Measurements from ENCODE around the gene SOCS1. TPM values are rescaled to one million over a fixed set of nuclear protein-coding genes. Genes with fewer than 3 reads are reported as not detected.
"Not testable (repeated sequence)": the region's sequence is repeated elsewhere in the genome, so short reads cannot be mapped to it uniquely, and the experiment has no call there.

Gene SOCS1
- total RNA-seq, 2 donors from 2014 or later, result 16.9 to 22.6 TPM

GRCh38 chr16:11290102-11290893, 34.3 kb upstream of the SOCS1 start:
- no peaks in the 10 kb centered on the region for H3K36me3 ChIP-seq
- peaks cover 0 to 6% of the 10 kb centered on the region in 2 donors for H3K4me1 ChIP-seq (ENCODE audit: control insufficient read depth in 1 of 2, low read depth in 2 of 2)
- H3K27me3 ChIP-seq (replicated peaks; ENCODE audit: insufficient read depth), result no peaks in the 10 kb centered on the region
- DNase-seq (ENCODE audit: low spot score) (no peak), ATAC-seq (ENCODE audit: insufficient number of reproducible peaks, low FRiP score, low read depth) (no peak)
- TF ChIP-seq CTCF (IDR thresholded peaks at IDR 0.05), result no peak
- H3K27ac ChIP-seq, result no peak overlapping the region
- no peaks in the 10 kb centered on the region for H3K9me3 ChIP-seq
- H3K4me3 ChIP-seq, result no peak overlapping the region

GRCh38 chr16:11289696-11290095, 33.7 kb upstream of the SOCS1 start:
- not testable (repeated sequence) for H3K4me1 ChIP-seq (ENCODE audit: control insufficient read depth in 1 of 2, low read depth in 2 of 2); H3K9me3 ChIP-seq; H3K27me3 ChIP-seq (replicated peaks; ENCODE audit: insufficient read depth); H3K4me3 ChIP-seq; H3K27ac ChIP-seq; DNase-seq (ENCODE audit: low spot score); ATAC-seq (ENCODE audit: insufficient number of reproducible peaks, low FRiP score, low read depth); H3K36me3 ChIP-seq

- H3K36me3 ChIP-seq, result no peaks in the 10 kb centered on the region
- H3K27me3 ChIP-seq (replicated peaks; ENCODE audit: insufficient read depth), result no peaks in the 10 kb centered on the region
- H3K4me1 ChIP-seq (ENCODE audit: control insufficient read depth in 1 of 2, low read depth in 2 of 2), result peaks cover 0 to 6% of the 10 kb centered on the region in 2 donors
- H3K27ac ChIP-seq, result no peak overlapping the region
- H3K9me3 ChIP-seq, result no peaks in the 10 kb centered on the region
- TF ChIP-seq CTCF (IDR thresholded peaks at IDR 0.05), result no peak
- H3K4me3 ChIP-seq, result no peak overlapping the region
- no peak for DNase-seq (ENCODE audit: low spot score)
- ATAC-seq (ENCODE audit: insufficient number of reproducible peaks, low FRiP score, low read depth), result no peak
Observed at GRCh38 chr16:11289202-11289601, 33.2 kb upstream of the SOCS1 start.

- Histone ChIP-seq H3K4me3 (no peak overlapping the region), H3K36me3 (no peaks in the 10 kb centered on the region), H3K27me3 (replicated peaks; ENCODE audit: insufficient read depth) (no peaks in the 10 kb centered on the region), H3K9me3 (no peaks in the 10 kb centered on the region), H3K27ac (no peak overlapping the region), H3K4me1 (ENCODE audit: control insufficient read depth in 1 of 2, low read depth in 2 of 2) (no peaks in the 10 kb centered on the region)
- no peak for TF ChIP-seq CTCF (IDR thresholded peaks at IDR 0.05)
- ATAC-seq (ENCODE audit: insufficient number of reproducible peaks, low FRiP score, low read depth) (no peak), DNase-seq (ENCODE audit: low spot score) (no peak)
Observed at GRCh38 chr16:11285842-11286241, 29.8 kb upstream of the SOCS1 start.

GRCh38 chr16:11283820-11284248, 27.8 kb upstream of the SOCS1 start:
- Histone ChIP-seq H3K27me3 (replicated peaks; ENCODE audit: insufficient read depth) (no peaks in the 10 kb centered on the region), H3K4me3 (no peak overlapping the region), H3K4me1 (ENCODE audit: control insufficient read depth in 1 of 2, low read depth in 2 of 2) (no peaks in the 10 kb centered on the region), H3K9me3 (no peaks in the 10 kb centered on the region), H3K36me3 (no peaks in the 10 kb centered on the region), H3K27ac (no peak overlapping the region)
- DNase-seq (ENCODE audit: low spot score) (no peak), ATAC-seq (ENCODE audit: insufficient number of reproducible peaks, low FRiP score, low read depth) (no peak)
- TF ChIP-seq CTCF (IDR thresholded peaks at IDR 0.05), result no peak
